NK-92 (cell line): ENCODE results near the gene RGS1.

ENCODE experiments used
- DNase-seq: peaks from one replicate; lab custom pipeline; 2025; ENCODE audit not compliant: unreplicated experiment; lab: John Stamatoyannopoulos, UW

The RGS1 gene

GRCh38 chr1:192580351-192580962 lies 4.9 kb downstream of the RGS1 start:
- no peak for DNase-seq

- no peak for DNase-seq
These were observed 5.8 kb downstream of the RGS1 start for GRCh38 chr1:192581131-192581927.

- DNase-seq, result no peak
These were observed 9.3 kb downstream of the RGS1 start for GRCh38 chr1:192584866-192585265.

- no peak for DNase-seq
These were observed 12.1 kb downstream of the RGS1 start for GRCh38 chr1:192587386-192588266.

- no peak for DNase-seq
These were observed 13.0 kb downstream of the RGS1 start for GRCh38 chr1:192588546-192588945.

- no peak for DNase-seq
These were observed 14.2 kb downstream of the RGS1 start for GRCh38 chr1:192589813-192590212.

- DNase-seq, result no peak
These were observed 16.9 kb downstream of the RGS1 start for GRCh38 chr1:192592517-192592916.

- no peak for DNase-seq
These were observed 17.6 kb downstream of the RGS1 start for GRCh38 chr1:192592981-192593708.

- DNase-seq, result no peak
These were observed 19.7 kb downstream of the RGS1 start for GRCh38 chr1:192595299-192595698.

GRCh38 chr1:192598589-192598988 lies 23.0 kb downstream of the RGS1 start:
- no peak for DNase-seq

- DNase-seq, result no peak
These were observed 24.7 kb downstream of the RGS1 start for GRCh38 chr1:192600275-192600674.

GRCh38 chr1:192601143-192601542 lies 25.6 kb downstream of the RGS1 start:
- no peak for DNase-seq

GRCh38 chr1:192601567-192601966 lies 26.0 kb downstream of the RGS1 start:
- no peak for DNase-seq

GRCh38 chr1:192602757-192603156 lies 27.2 kb downstream of the RGS1 start:
- DNase-seq, result no peak

GRCh38 chr1:192603218-192603787 lies 27.7 kb downstream of the RGS1 start:
- no peak for DNase-seq

- no peak for DNase-seq
These were observed 29.5 kb downstream of the RGS1 start for GRCh38 chr1:192604979-192605620.

- no peak for DNase-seq
These were observed 33.1 kb downstream of the RGS1 start for GRCh38 chr1:192608671-192609070.

- no peak for DNase-seq
These were observed 33.8 kb downstream of the RGS1 start for GRCh38 chr1:192609110-192610079.
